GM18498 (cell line): ENCODE data around the gene PRM3.

Experiments used
- ATAC-seq: cut with Tn5 transposase; IDR thresholded peaks from one replicate; pipeline ENCODE4 v1.9.1; 2021; ENCODE audit warnings: mild to moderate bottlenecking, moderate library complexity; ENCODE audit not compliant: unreplicated experiment

Gene PRM3, protein sequence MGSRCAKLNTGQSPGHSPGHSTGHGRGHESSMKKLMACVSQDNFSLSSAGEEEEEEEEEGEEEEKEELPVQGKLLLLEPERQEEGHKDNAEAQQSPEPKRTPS

DNA sequence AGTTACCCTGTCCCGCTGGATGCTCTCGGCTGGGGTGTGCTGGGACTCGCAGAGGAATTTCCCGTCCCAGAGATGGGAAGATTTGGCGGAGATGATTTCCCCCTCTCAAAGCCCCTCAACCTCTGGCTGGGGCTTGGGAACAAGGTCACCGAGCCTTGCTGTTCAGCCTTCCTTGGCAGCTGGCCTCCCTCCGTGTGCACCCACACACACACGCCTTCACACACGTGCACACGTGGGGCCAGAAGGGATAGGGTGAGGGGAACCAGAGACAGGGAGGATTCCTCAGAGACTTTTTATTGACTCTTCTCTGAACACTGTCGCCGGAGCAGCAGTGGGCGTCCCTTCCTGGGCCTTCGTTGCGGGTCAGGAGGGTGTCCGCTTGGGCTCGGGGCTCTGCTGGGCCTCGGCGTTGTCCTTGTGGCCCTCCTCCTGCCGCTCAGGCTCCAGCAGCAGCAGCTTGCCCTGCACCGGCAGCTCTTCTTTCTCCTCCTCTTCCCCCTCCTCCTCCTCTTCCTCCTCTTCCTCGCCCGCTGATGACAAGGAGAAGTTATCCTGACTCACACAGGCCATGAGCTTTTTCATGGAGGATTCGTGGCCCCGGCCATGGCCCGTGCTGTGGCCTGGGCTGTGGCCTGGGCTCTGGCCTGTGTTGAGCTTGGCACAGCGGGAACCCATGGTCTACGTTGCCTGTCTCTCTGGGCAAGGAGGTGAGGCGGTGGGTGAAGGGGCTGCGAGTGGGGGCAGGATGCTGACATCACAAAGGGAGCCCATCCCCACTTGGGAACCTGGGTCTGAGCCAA is at the start of gene PRM3:
Gene PRM3 (minus strand): TSS at position 709 of the 800 bp plus-strand sequence. CDS start 34 bp downstream, at position 675.
- no peak for ATAC-seq

DNA sequence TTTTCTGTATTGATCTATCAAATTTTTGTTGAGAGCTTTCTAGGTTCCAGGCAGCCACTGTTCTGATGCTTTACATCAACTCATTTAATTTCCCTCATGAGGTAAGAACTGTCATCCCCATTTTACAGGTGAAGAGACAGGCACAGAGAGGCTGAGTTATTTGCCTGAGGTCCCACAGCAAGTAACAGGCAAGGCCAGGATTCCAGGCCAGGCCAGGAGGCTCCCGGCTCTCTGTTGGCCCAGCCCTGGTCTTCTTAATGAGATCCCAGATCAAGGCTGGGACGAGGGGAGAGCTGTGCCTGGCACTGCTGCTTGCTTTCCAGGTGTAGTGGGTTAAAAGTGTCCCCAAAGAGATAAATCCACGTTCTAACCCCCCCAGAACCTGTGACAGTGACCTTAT is 49.4 kb upstream of the PRM3 start:
- no peak for ATAC-seq

DNA sequence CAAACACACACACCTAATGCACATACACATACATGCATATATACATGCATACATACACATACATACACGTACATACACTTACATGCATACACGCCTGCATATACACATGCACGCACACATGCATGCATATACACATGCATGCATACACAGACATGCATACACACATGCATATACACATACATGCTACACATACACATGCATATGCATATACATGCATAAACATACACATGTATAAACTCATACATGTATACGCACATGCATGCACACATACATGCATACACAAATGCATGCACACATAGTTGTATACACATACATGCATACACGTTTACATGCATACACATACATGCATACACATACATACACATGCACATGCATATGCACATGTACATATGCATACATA is 48.2 kb upstream of the PRM3 start:
- no peak for ATAC-seq

DNA sequence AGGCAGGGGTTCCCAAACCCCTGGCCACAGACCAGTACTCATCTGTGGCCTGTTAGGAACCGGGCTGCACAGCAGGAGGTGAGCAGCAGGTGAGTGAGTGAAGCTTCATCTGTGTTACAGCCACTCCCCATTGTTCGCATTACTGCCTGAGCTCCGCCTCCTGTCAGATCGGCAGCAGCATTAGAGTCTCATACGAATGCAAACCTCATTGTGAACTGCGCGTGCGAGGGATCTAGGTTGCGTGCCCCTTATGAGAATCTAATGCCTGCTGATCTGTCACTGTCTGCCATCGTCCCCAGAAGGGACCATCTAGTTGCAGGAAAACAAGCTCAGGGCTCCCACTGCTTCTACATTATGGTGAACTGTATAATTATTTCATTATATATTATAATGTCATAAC is 46.7 kb upstream of the PRM3 start:
- no peak for ATAC-seq

DNA sequence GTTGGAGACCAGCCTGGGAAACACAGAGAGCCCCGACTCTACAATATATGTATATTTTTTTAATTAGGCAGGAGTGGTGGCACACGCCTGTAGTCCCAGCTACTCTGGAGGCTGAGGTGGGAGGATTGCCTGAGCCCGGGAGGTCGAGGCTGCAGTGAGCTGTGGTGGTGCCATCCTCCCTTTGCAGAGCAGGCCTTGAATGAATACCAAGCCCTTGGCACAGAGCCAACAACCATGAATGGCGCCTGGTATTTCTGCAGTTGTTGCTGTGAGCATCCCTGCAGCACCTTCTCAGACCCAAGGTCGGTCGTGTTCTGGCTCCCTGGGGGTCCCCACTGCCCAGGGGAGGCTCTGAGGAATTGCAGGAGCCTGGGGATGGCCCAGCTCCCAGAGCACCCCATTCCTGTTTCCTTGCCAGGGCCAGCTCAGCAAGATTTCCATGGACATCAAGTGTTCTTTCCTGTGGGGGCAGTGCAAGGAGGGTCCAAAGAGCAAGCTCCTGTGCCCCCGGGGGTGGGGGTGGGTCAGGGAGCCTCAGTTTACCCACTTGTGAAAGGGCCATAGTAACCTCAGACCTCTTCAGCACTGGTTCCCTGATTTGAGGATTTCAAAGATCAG is 46.2 kb upstream of the PRM3 start:
- ATAC-seq, result no peak

DNA sequence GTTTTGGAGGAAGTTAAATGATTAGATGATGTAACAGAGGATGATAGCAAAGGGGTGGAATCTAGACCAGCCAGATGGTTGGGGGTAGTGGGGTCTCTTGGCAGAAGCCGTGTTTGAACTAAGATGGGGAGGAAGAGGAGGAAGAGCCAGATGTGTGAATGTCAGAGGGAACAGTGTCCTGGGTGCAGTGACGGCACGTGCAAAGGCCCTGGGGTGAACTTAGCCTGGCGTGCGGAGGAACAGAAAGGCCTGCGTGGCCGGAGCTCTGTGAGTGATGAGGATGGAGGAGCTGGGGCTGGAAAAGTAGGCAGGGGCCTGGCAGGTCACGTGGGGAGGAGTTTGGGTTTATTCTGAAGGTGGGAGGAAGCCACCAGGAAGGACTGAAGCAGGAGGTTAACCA is 45.4 kb upstream of the PRM3 start:
- ATAC-seq, result no peak

DNA sequence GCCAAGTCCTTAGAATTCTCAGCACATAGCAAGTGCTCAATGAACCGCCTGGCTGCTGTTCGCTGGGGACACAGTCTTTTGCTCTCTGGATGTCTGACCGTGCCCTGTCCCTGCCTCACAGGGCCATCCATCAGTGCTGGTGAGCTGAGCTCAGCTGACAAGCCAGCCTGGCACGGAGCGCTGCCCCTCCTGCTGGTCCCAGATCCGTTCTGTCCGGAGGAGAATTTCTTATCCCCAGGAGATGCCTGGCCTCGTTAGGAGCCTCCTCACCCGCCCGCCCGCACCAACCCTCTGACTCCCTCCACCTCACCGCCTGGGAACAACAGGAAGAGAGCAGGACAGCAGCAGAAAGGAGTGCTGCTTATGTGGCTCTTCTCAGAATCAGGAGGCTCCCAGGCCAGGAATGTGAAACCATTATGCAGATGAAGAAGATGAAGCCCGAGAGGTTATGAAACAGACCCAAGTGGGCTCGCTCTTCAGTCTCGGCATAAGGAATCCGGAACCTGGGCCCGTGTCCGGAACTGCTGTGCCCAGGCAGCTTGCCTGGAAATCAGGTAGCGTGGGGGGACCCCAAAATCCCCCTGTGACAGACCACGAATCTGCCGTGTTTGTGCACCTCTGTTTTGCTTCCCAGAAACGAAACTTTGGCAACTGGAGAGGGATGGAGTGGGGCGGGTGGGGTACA is 43.0 kb upstream of the PRM3 start:
- ATAC-seq, result no peak

DNA sequence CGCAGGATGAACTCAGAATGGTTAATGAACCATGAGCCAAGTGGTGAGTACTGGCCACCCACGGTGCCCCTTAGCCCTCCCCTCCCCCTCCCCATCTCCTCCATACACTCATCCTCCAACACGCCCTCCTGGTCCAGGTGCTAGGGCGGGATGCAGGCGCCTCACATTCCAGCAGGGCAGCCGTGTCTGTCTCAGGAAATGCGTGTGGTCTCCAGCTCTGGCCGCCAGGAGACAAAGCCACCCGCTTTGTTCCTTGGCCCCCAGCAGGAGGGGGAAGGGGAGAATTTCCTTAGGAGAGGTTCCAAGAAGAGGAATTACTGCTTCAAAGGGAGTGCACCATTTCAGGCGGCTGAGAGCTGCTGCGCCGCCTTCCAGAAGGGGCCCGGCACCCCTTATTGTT is 42.1 kb upstream of the PRM3 start:
- ATAC-seq, result no peak

DNA sequence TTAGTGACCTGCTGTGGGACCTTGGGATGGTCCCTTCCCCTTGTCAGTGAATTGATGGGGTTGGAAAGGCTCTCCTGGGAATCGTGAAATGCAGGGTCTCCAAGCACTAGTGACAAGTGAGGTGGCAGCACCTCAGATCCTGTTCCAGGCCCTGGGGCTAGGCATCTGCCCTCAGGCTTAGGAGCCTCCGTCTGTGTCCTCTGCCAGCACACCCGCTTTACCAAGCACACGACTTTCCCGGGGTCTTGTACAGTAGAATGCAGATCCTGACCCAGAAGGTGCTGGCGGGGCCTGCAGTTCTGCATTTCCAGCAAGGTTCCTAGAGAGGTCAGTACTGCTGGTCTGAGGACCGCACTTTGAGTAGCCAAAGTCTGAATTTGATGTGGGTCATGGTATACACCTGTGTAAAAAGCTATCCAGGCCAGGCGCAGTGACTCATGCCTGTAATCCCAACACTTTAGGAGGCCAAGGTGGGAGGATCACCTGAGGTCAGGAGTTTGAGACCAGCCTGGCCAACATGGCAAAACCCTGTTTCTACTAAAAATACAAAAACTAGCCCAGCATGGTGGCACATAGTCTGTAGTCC is 41.0 kb upstream of the PRM3 start:
- no peak for ATAC-seq

DNA sequence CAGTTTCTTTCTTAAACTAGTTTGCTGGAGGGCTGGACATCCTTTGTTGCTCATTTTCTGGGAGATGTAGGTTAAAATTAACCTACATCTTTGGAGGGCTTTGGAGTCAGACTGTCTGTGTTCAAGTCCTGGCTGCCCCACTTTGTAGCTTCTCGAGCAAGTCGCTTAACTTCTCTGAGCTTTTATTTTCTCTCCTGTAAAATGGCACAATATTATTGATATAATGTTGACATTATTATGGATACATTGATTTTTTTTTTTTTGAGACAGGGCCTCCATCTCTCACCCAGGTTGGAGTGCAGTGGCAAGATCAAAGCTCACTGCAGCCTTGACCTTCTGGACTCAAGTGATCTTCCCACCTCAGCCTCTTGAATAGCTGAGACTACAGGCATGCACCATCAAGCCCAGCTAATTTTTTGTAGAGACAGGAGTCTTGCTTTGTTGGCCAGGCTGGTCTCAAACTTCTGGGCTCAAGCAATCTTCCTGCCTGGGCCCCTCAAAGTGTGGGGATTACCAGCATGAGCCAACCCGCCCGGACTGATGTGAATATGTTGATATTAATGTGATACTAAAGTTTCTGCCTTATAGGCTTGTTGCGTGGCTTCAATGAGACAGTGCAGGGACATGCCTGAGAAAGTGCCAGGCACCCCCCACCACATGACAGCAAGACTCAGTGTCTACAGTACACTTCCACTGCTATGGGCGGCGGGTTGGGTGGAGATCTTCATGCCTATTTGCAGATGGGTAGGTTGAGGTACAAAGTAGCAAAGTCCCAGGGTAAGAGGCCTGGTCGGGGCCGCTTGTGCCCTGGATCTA is 40.3 kb upstream of the PRM3 start:
- no peak for ATAC-seq

DNA sequence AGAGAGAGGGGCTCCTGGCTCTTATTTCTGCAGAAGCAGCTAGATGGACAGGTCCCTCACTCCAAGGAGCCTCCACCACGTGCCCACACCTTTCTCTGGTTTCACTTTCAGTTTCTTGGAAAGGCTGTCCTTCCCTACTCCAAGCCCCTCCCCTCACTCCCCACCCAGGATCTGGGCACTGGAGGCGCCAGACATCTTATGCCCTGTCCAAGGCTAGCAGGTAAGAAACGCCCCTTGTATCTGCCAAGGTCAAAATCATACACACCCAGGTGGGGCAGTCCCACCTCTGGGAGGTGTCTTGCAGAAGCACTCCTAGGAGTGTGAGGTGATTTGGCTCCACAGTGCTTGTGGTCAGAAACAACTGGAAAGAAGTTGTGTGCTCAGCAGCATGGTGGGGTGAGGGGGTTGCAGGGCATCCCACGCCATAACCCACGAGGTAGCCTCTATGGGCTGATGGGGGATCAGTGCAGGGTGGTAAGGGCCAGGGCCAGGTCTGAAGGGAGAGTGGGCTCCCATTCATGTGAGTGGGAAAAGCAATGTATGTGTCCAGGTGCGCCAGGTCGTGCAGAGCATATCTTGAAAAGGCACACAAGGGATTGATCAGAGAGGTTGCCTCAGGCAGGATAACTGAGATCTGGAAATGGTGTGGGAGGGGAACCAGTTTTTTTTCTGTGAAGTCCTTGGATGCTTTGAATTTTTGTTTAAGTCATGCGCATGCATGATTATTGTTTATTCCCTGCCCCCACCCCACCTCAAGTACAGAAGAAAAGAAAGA is 39.5 kb upstream of the PRM3 start:
- ATAC-seq, result no peak

DNA sequence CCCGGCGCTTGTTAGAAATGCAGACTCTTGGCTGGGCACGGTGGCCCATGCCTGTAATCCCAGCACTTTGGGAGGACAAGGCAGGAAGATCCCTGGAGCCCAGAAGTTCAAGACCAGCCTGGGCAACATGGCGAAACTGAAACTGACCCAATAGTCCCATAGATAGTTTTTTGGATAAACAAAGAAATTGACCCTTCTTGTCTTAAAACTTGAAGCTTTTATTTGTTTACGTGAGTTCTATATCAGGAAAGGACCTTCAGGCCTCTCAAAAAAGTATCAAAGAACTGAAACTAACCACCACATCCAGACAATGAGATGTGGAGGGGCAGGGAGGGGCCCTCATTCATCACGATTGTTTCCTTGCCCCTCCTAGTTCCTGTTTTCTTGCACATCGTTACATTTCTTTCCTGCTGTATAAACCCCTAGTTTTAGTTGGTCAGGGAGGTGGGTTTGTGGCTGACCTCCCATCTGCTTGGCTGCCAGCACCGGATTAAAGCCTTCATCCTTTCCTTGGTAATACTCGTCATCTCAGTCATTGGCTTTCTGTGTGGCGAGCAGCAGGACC is 37.6 kb upstream of the PRM3 start:
- ATAC-seq, result no peak

DNA sequence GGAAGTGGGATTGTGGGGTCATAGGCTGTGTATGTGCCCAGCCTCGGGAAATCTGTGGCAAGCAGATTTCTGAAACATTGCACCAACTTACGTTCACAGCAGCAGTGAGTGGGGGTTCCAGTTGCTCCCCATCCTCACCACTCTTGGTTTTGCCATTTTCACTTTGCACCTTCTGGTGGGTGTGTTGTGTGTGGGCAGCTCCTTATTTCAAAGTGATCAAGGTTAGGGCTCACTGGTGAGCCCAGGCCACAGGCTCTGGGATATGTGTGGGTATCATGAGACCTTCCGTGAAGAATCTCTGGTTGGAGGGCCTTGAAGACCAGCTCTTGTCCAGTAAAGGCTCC is 37.2 kb upstream of the PRM3 start:
- ATAC-seq, result no peak

DNA sequence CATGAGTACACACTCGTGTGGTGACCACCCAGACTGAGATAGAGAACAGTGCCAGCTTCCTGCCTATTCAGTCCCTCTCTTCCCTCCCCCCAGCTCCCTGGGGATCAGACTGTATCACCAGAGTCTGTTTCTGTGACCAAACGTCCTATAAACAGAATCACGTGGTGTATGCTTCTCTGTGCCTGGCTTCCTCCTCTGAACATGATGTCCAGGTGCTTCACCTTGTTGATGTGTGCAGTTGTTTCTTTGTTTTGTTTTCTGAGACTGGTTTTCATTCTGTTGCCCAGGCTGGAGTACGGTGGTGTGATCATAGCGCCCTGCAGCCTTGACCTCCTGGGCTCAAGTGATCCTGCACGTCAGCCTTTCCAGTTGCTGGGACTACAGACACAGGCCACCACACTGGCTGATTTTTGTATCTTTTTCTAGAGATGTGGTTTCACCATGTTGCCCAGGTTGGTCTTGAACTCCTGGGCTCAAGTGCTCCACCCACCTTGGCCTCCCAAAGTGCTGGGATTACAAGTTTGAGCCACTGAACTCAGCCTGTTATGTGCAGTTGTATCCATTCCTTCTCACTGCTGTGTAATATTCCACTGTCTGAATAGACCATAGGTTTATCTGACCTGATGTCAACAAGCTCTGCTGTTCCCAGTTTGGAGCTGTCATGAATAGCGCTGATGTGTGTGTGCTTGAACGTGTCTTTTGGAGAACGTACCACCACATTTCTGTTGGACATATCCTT is 36.6 kb upstream of the PRM3 start:
- ATAC-seq, result peak; percentile 48

DNA sequence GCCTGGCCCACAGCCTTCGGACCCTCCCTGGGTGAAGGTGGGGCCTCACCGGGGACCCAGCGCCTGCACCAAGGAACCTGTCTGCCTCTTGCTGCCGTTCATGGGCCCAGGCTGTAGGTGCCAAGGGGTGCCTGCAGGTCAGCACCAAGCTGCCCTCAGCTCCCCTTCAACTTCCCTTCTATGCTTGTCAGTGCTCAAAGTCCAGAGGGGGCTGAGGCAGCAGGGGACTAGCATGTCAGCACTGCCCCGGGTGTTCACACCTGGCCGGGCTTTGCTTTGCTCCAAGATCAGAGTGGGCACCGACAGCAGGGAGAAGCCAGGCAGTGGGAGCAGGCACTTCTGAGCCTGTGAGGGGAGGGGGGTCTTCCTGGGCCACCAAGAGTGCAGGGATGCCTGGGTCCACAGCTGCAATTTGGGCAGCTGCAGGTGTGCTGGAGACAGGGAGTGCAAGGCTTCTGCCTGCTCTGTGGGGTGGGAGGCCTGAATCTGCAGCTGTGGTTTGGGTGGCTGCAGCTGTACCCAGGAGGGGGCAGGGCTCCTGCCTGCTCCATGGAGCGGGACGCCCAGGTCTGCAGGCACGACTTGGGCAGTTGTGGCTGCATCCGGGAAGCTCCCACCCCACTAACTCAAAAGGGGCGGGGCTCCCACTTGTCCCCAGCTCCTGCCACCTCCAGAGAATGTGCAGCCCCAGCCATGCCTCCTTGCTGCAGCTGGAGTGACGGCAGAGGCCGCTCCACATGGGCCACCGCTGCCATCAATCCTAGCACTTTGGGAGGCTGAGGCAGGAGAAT is 35.3 kb upstream of the PRM3 start:
- peak; percentile 26 for ATAC-seq

DNA sequence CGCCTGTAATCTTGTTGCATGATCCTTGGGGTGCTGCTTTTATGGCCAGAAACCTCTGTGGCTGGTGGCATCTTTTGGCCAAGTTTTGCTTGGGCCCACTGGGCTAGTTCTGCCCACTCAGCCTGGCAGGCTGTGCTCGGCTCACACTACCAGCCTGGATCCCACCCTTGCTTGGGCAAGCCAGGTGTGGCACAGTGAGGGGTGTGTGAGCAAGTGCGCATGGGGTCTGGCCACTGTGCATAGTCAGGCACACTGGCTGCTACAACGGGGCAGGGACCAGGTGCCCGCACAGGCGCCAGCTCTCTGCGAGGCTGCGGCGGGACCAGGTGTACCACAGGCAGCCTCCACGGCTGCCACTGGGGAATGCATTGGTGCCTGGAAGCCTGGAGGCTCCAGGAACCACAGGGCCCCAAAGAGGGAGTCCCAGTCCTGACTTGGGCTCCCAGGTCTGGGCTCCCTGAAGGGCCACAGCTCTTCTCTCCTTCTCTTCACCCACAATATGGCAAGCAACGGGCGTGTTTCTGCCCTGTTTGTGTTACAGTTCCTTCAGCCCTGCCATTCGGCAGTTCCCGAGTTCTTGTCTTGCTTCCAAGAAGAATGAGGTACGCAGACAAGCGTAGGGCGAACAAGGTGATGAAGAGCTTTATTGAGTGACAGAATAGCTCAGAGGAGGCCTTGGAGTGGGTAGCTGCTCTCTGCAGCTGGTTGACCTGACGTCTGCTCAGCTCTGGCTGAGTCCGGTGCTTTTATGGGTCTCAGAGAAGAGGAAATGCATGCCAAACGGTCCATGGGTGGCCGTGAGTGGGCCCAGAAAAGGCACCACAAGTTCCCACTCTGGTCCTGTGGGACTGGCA is 34.4 kb upstream of the PRM3 start:
- no peak for ATAC-seq

DNA sequence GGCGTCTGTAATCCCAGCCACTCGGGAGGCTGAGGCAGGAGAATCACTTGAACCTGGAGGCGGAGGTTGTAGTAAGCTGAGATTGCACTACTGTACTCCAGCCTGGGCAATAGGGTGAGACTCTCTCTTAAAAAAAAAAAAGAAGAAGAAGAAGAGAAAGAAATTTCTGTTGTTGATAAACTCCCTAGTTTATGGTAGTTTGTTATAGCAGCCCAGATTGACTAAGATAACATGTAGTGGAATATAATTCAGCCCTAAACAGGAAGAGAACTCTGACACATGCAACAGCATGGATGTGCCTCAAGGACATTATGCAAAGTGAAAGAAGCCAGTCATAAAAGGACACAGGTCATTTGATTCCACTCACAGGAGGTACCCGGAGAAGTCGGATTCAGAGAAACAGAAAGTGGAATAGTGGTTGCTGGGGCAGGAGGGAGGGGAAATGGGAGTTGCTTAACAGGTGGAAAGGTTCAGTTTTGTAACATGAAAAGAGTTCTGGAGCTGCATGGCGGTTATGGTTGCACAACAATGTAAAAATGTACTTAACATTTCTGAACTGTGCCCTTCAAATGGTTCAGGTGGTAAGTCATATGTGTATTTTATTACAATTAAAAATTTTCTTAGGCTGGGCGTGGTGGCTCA is 33.7 kb upstream of the PRM3 start:
- ATAC-seq, result no peak
